Measurements from ENCODE around the gene NFRKB. TPM values are rescaled to one million over a fixed set of nuclear protein-coding genes. Genes with fewer than 3 reads are reported as not detected.

Gene NFRKB
- total and polyA plus RNA-seq, 12 donors: 5.0 to 14.5 (median 11.6) TPM

DNA sequence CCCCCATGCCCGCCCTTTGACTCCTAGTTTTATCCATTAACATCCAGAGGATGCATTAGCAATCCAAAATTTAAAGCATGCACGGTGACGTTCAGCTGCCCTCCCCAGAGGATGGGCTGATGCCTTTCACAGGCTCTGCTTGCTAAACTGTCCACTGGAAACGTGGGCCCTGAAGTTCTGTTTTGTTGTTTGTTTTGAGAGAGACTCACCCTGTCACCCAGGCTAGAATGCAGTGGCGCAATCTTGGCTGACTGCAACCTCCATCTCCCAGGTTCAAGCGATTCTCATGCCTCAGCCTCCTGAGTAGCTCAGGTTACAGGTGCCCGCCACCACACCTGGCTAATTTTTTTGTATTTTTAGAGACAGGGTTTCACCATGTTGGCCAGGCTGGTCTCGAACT lies 39.3 kb downstream of the NFRKB start:
- H3K36me3 ChIP-seq: peaks cover 0 to 31% (median 0%) of the 10 kb centered on the region in 9 donors
- peaks cover 0 to 16% (median 9%) of the 10 kb centered on the region in 9 donors for H3K4me1 ChIP-seq
- no peak overlapping the region for H3K4me3 ChIP-seq
- no peak overlapping the region for H3K27ac ChIP-seq
- intact Hi-C loops (cut with DNase I): no loop called here
- DNase-seq (no peak), ATAC-seq (no peak)
- no peaks in the 10 kb centered on the region for H3K27me3 ChIP-seq
- WGBS, 2 donors: 86 to 88% methylated on average over 8 of the region's 8 CpGs
- no peaks in the 10 kb centered on the region for H3K9me3 ChIP-seq
- TF ChIP-seq, protein P1, sequence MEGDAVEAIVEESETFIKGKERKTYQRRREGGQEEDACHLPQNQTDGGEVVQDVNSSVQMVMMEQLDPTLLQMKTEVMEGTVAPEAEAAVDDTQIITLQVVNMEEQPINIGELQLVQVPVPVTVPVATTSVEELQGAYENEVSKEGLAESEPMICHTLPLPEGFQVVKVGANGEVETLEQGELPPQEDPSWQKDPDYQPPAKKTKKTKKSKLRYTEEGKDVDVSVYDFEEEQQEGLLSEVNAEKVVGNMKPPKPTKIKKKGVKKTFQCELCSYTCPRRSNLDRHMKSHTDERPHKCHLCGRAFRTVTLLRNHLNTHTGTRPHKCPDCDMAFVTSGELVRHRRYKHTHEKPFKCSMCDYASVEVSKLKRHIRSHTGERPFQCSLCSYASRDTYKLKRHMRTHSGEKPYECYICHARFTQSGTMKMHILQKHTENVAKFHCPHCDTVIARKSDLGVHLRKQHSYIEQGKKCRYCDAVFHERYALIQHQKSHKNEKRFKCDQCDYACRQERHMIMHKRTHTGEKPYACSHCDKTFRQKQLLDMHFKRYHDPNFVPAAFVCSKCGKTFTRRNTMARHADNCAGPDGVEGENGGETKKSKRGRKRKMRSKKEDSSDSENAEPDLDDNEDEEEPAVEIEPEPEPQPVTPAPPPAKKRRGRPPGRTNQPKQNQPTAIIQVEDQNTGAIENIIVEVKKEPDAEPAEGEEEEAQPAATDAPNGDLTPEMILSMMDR (IDR thresholded peaks at IDR 0.05): no peak

DNA sequence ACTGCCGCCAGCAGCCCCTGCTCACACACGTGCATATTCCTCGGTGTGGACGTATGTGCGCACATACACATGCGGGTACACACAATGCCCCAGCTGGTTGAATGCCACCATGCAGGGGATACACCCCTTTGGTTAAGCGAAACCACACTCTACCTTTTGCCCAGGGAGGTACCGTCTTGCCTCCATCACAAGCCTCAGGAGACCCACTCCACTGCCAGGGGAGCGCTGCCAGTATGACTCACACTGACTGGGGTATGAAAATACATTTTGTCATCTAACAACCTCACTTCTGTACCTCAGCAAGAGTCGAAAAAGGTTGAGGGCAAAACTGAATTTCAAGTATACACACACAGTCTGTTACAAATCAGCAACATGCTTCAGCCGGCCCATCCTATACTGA lies 40.3 kb downstream of the NFRKB start:
- 92 to 95% methylated on average over 11 of the region's 11 CpGs for WGBS, 2 donors
- Histone ChIP-seq H3K4me3 (no peak overlapping the region), H3K27ac (no peak overlapping the region), H3K4me1 (peaks cover 0 to 16% (median 9%) of the 10 kb centered on the region in 9 donors), H3K27me3 (no peaks in the 10 kb centered on the region), H3K9me3 (no peaks in the 10 kb centered on the region), H3K36me3 (peaks cover 0 to 23% (median 0%) of the 10 kb centered on the region in 9 donors)
- intact Hi-C loops (cut with DNase I): no loop called here
- ATAC-seq: no peak
- TF ChIP-seq, protein P1 (IDR thresholded peaks at IDR 0.05): no peak
- DNase-seq: no peak

DNA sequence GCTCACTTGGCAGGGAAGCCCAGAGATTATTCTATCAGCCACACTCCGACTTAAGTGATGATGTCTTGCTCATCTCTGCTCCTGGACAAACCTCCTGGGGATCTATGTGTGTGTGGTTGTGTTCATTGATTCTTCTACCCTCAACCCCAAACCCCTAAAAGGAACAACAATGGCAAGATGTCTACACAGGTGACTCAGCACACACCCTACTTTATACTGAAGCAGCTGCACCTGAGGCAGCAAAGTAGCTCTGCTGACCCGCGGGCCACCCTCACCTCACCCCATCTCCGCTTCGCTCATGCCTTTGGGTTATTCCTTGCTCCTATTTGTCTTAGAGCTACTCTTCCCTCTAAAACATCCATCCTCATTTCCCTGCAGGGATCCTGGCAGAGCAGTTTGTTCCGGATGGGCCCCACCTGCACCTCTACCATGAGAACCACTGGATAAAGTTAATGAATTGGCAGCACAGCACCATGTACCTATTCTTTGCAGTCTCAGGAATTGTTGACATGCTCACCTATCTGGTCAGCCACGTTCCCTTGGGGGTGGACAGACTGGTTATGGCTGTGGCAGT lies 41.1 kb downstream of the NFRKB start:
- Histone ChIP-seq H3K36me3 (peaks cover 0 to 15% (median 0%) of the 10 kb centered on the region in 9 donors), H3K4me3 (no peak overlapping the region), H3K9me3 (no peaks in the 10 kb centered on the region), H3K4me1 (peaks cover 0 to 16% (median 9%) of the 10 kb centered on the region in 9 donors), H3K27me3 (no peaks in the 10 kb centered on the region), H3K27ac (no peak overlapping the region)
- TF ChIP-seq, protein P1 (IDR thresholded peaks at IDR 0.05): no peak
- intact Hi-C loops (cut with DNase I): no loop called here
- ATAC-seq (peak in 1 of 8 donors; percentile 5), DNase-seq (no peak)
- 83 to 85% methylated on average over 7 of the region's 7 CpGs for WGBS, 2 donors

DNA sequence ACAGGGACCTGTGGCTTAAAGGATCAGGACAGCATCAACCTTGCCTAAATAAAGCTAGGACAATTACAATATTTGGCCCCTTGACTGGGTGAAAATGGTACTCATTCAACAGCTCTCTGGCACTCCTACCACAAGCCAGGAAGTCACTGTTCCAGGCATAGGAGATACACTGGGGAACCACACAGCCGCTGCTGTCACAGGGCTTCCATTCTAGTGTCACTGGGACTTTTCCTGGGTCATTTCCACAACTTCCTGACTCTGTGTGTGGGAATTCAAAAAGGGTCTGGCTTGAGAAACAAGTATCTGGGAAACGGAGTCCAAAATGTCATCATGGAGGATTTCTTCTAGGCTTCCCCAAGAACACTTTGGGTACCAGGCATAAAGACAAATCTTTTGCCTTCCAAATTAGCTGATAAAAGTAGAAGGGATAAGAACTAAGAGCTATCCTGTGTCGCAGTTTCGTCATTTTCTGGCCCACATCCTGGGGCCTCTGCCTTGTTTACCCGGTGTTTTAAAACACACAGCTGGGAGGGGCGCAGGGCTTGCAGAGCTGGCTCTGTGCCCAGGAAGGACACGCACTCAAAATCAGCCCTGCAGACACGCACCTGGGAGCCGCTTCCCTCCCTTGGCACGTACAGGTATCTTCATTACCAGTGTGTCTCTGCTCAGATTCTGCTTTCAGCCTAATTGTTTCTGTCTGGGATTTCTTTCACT lies 41.7 kb downstream of the NFRKB start:
- Histone ChIP-seq H3K4me1 (peaks cover 0 to 16% (median 9%) of the 10 kb centered on the region in 9 donors), H3K9me3 (no peaks in the 10 kb centered on the region), H3K36me3 (peaks cover 0 to 8% (median 0%) of the 10 kb centered on the region in 9 donors), H3K4me3 (no peak overlapping the region), H3K27ac (peak overlapping the region in 2 of 10 donors; percentile 21 to 33), H3K27me3 (no peaks in the 10 kb centered on the region)
- intact Hi-C loops (cut with DNase I): no loop called here
- TF ChIP-seq, protein P1 (IDR thresholded peaks at IDR 0.05): no peak
- DNase-seq (peak; percentile 17 to 22), ATAC-seq (peak in 5 of 8 donors; percentile 39 to 56 (median 49))
- 12 to 25% methylated on average over 10 of the region's 10 CpGs for WGBS, 2 donors

All from heart right ventricle (tissue), 16 donors.